Neural cell (in vitro differentiated cells): ENCODE data around the gene PGA4. TPM values are rescaled to one million over a fixed set of nuclear protein-coding genes. Genes with fewer than 3 reads are reported as not detected.

Experiments used
- H2AFZ ChIP-seq: fragments of 200-600, 300-800 bp; sonication (generic), shearing (Covaris generic); 2 replicates; pipeline ENCODE4 v1.6.0; 2014; ENCODE audit warnings: low read depth, mild to moderate bottlenecking, antibody characterized with exemption, low read length, moderate library complexity
- H3F3A ChIP-seq: fragments of 200-600 bp; shearing (Covaris generic); 2 replicates; pipeline ENCODE4 v1.6.1; 2016; ENCODE audit warnings: mild to moderate bottlenecking, moderate library complexity, mixed read lengths, antibody characterized with exemption, low read length; ENCODE audit not compliant: insufficient read depth, poor library complexity, severe bottlenecking
- H3K27ac ChIP-seq: fragments of 200-600, 300-800 bp; sonication (generic), shearing (Covaris generic); 2 replicates; pipeline ENCODE4 v1.5.1; 2014; ENCODE audit warnings: mild to moderate bottlenecking, low read length, moderate library complexity
- H3K27me3 ChIP-seq: fragments of 300-800, 200-600 bp; sonication (generic), shearing (Covaris generic); 2 replicates; pipeline ENCODE4 v1.6.0; 2014; ENCODE audit warnings: mild to moderate bottlenecking, low read depth, low read length, moderate library complexity; ENCODE audit not compliant: insufficient read depth
- H3K36me3 ChIP-seq: fragments of 300-800, 200-600 bp; sonication (generic), shearing (Covaris generic); 2 replicates; pipeline ENCODE4 v1.5.1; 2014; ENCODE audit warnings: mild to moderate bottlenecking, antibody characterized with exemption, low read length, moderate library complexity; ENCODE audit not compliant: insufficient read depth
- H3K4me2 ChIP-seq: fragments of 300-800, 200-600 bp; sonication (generic), shearing (Covaris generic); 2 replicates; pipeline ENCODE4 v1.6.0; 2014; ENCODE audit warnings: mild to moderate bottlenecking, low read length
- H3K4me3 ChIP-seq: fragments of 300-800, 200-600 bp; sonication (generic), shearing (Covaris generic); 2 replicates; pipeline ENCODE4 v1.5.1; 2014; ENCODE audit warnings: mild to moderate bottlenecking, low read length, moderate library complexity
- H3K79me2 ChIP-seq: fragments of 200-600 bp; shearing (Covaris generic); replicated peaks from 2 replicates; pipeline ENCODE4 v1.6.0; 2014; ENCODE audit warnings: mild to moderate bottlenecking, low read length, moderate library complexity; ENCODE audit not compliant: insufficient read depth
- H3K9ac ChIP-seq: fragments of 300-800, 200-600 bp; sonication (generic), shearing (Covaris generic); 2 replicates; pipeline ENCODE4 v1.6.1; 2016; ENCODE audit warnings: mild to moderate bottlenecking, low read length, mixed read lengths
- H3K9me2 ChIP-seq: fragments of 200-600 bp; shearing (Covaris generic); 2 replicates; pipeline ENCODE4 v1.6.1; 2016; ENCODE audit warnings: mild to moderate bottlenecking, low read length, mixed read lengths; ENCODE audit not compliant: insufficient read depth
- H3K9me3 ChIP-seq: fragments of 200-600, 300-800 bp; sonication (generic), shearing (Covaris generic); 2 replicates; pipeline ENCODE4 v1.6.1; 2016; ENCODE audit warnings: mild to moderate bottlenecking, mixed run types, low read length, moderate library complexity, mixed read lengths
- H4K20me1 ChIP-seq: fragments of 200-600 bp; shearing (Covaris generic); 2 replicates; pipeline ENCODE4 v1.6.1; 2016; ENCODE audit warnings: mild to moderate bottlenecking, mixed run types; ENCODE audit not compliant: insufficient read depth
- EP300 ChIP-seq: fragments of 450-650 bp; conservative IDR thresholded peaks from 2 replicates; pipeline ENCODE4 v1.6.1; 2014; ENCODE audit warnings: antibody characterized with exemption, mild to moderate bottlenecking, moderate library complexity; ENCODE audit not compliant: poor library complexity, severe bottlenecking
- POLR2AphosphoS5 ChIP-seq: IDR thresholded peaks from 2 replicates; pipeline ENCODE4 v1.6.1; 2012
- RAD21 ChIP-seq: fragments of 450-650 bp; conservative IDR thresholded peaks from 2 replicates; pipeline ENCODE4 v1.6.1; 2014; ENCODE audit warnings: antibody characterized with exemption, mild to moderate bottlenecking, moderate library complexity
- SMC3 ChIP-seq: fragments of 450-650 bp; conservative IDR thresholded peaks from 2 replicates; pipeline ENCODE4 v1.6.1; 2014; ENCODE audit warnings: antibody characterized with exemption, mild to moderate bottlenecking, moderate library complexity; ENCODE audit not compliant: poor library complexity
- TAF1 ChIP-seq: IDR thresholded peaks from 2 replicates; pipeline ENCODE4 v1.6.1; 2012; ENCODE audit warnings: low read depth
- polyA plus RNA-seq: library from polyadenylated mRNA; depleted of rRNA; stranded (reverse); fragments of >200 nt; gene quantifications from 2 replicates; pipeline ENCODE4 v1.2.3, GENCODE V29; 2014
- TF ChIP-seq, protein P1 (sequence below): fragments of 450-650 bp; IDR thresholded peaks from 2 replicates; pipeline ENCODE4 v1.5.1; 2014; ENCODE audit warnings: antibody characterized with exemption, mild to moderate bottlenecking, moderate library complexity; ENCODE audit not compliant: poor library complexity, severe bottlenecking
- TF ChIP-seq, protein P2 (sequence below): IDR thresholded peaks from 2 replicates; pipeline ENCODE4 v1.6.1; 2012; ENCODE audit warnings: borderline replicate concordance

The PGA4 gene
- polyA plus RNA-seq, 1 donor from 2014 or later = not detected

DNA sequence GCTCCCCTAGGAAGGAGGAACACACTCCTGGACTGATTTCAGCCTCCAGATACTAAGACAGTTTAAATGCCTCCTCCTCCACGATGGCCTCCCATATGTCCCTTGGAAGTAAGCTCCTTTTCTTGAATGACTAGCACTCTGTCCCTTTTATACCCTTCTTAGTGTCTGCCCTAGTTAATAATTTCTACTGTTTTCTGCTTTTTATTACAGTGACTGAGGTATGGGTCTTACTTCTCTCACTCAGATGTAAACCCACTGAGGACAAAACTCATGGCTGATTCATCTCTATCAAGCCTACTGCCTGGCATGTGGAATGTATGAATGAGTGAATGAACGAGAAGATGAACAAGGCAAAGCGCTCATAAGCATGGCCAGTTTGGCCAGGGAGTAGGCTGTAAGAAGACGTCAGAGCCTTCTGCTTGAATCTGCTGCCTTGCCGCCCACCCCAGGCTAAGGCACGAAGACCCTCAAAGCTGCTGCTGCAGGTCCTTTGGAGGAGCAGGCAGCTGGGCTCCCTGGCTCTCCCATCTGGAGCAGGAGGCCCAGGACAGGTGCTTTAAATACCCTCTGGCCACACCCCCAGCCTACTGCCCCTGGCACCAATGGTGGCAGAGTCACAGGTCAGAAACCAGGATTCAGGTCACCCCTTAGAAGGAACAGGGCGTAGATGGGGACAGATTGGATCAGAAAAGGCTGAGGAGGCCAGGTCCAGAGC is 27.0 kb upstream of the PGA4 start:
- Histone ChIP-seq H3F3A (no peaks in the 10 kb centered on the region), H4K20me1 (no peaks in the 10 kb centered on the region), H3K27ac (no peak overlapping the region), H3K36me3 (no peaks in the 10 kb centered on the region), H3K9me3 (no peaks in the 10 kb centered on the region), H3K9me2 (no peaks in the 10 kb centered on the region), H2AFZ (no peak overlapping the region), H3K4me3 (no peak overlapping the region), H3K4me2 (no peak overlapping the region), H3K9ac (no peak overlapping the region), H3K27me3 (no peaks in the 10 kb centered on the region), H3K79me2 (no peaks in the 10 kb centered on the region)
- TF ChIP-seq EP300 = no peak
- TF ChIP-seq SMC3 = no peak
- TF ChIP-seq TAF1 = no peak
- TF ChIP-seq, protein P1, sequence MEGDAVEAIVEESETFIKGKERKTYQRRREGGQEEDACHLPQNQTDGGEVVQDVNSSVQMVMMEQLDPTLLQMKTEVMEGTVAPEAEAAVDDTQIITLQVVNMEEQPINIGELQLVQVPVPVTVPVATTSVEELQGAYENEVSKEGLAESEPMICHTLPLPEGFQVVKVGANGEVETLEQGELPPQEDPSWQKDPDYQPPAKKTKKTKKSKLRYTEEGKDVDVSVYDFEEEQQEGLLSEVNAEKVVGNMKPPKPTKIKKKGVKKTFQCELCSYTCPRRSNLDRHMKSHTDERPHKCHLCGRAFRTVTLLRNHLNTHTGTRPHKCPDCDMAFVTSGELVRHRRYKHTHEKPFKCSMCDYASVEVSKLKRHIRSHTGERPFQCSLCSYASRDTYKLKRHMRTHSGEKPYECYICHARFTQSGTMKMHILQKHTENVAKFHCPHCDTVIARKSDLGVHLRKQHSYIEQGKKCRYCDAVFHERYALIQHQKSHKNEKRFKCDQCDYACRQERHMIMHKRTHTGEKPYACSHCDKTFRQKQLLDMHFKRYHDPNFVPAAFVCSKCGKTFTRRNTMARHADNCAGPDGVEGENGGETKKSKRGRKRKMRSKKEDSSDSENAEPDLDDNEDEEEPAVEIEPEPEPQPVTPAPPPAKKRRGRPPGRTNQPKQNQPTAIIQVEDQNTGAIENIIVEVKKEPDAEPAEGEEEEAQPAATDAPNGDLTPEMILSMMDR = no peak

DNA sequence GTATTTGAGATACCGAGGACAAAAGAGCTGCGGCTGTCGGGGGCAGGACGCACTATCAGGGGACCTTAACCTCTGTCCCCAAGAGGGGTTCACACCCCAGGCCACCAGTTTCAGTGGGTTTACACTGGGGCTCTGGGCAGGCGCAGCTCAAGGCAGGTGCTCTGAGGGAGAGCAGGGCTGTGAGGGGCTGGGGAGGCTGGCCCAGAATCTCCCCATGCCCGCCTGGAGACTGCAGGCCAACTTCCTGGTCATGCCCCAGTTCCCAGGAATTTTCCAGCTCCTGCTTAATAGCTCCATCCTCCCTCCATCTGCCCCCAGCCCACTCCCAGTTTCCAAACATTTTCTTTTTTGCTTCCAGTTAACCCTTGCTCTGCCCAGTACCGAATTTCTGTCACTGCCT is 26.4 kb upstream of the PGA4 start:
- Histone ChIP-seq H3K36me3 (no peaks in the 10 kb centered on the region), H3K9me3 (no peaks in the 10 kb centered on the region), H3K4me2 (no peak overlapping the region), H3K4me3 (no peak overlapping the region), H3F3A (no peaks in the 10 kb centered on the region), H3K27me3 (no peaks in the 10 kb centered on the region), H3K9ac (no peak overlapping the region), H3K9me2 (no peaks in the 10 kb centered on the region), H2AFZ (no peak overlapping the region), H4K20me1 (no peaks in the 10 kb centered on the region), H3K27ac (no peak overlapping the region), H3K79me2 (no peaks in the 10 kb centered on the region)
- TF ChIP-seq RAD21 = no peak
- TF ChIP-seq POLR2AphosphoS5 = no peak
- TF ChIP-seq, protein P1 = no peak
- TF ChIP-seq EP300 = no peak
- no peak for TF ChIP-seq SMC3
- TF ChIP-seq, protein P2, sequence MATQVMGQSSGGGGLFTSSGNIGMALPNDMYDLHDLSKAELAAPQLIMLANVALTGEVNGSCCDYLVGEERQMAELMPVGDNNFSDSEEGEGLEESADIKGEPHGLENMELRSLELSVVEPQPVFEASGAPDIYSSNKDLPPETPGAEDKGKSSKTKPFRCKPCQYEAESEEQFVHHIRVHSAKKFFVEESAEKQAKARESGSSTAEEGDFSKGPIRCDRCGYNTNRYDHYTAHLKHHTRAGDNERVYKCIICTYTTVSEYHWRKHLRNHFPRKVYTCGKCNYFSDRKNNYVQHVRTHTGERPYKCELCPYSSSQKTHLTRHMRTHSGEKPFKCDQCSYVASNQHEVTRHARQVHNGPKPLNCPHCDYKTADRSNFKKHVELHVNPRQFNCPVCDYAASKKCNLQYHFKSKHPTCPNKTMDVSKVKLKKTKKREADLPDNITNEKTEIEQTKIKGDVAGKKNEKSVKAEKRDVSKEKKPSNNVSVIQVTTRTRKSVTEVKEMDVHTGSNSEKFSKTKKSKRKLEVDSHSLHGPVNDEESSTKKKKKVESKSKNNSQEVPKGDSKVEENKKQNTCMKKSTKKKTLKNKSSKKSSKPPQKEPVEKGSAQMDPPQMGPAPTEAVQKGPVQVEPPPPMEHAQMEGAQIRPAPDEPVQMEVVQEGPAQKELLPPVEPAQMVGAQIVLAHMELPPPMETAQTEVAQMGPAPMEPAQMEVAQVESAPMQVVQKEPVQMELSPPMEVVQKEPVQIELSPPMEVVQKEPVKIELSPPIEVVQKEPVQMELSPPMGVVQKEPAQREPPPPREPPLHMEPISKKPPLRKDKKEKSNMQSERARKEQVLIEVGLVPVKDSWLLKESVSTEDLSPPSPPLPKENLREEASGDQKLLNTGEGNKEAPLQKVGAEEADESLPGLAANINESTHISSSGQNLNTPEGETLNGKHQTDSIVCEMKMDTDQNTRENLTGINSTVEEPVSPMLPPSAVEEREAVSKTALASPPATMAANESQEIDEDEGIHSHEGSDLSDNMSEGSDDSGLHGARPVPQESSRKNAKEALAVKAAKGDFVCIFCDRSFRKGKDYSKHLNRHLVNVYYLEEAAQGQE = no peak
